Prostate gland (tissue), 2 donors: Measurements from ENCODE around the gene GHRL. TPM values are rescaled to one million over a fixed set of nuclear protein-coding genes. Genes with fewer than 3 reads are reported as not detected.

Experiments used
- DNase-seq: peaks from one replicate; pipeline ENCODE4 v3.0.0-alpha.2; 2019; ENCODE audit warnings: low spot score
- H3K27ac ChIP-seq, 2 donors: fragments of 200-600 bp; sonication (generic); 2 replicates each; pipeline ENCODE4 v1.5.1; 2017 to 2019
- H3K27me3 ChIP-seq: fragments of 200-600 bp; sonication (generic); replicated peaks from 2 replicates; pipeline ENCODE4 v1.5.1; 2019; ENCODE audit not compliant: insufficient read depth
- H3K36me3 ChIP-seq, 2 donors: fragments of 200-600 bp; sonication (generic); 1 replicate in 1 of 2; 2 replicates in 1 of 2; pipeline versions ENCODE4 v1.5.1 to v1.8.1; 2017 to 2019
- H3K4me1 ChIP-seq: fragments of 200-600 bp; sonication (generic); replicated peaks from 2 replicates; pipeline ENCODE4 v1.5.1; 2019
- H3K4me3 ChIP-seq, 2 donors: fragments of 200-600 bp; sonication (generic); 2 replicates each; pipeline ENCODE4 v1.5.1; 2017 to 2019
- H3K9me3 ChIP-seq: fragments of 200-600 bp; sonication (generic); 2 replicates; pipeline ENCODE4 v1.5.1; 2017
- CTCF ChIP-seq, 4 experiments: fragments of 200-600 bp in 2 of 4; fragments of 450-650 bp in 2 of 4; sonication (generic) in 2 of 4; IDR thresholded peaks; 1 replicate in 3 of 4; 2 replicates in 1 of 4; pipeline ENCODE4 v1.5.1; 2016 to 2019; ENCODE audit warnings: antibody characterized with exemption in 4 of 4, mild to moderate bottlenecking in 2 of 4, moderate library complexity in 2 of 4
- POLR2A ChIP-seq: fragments of 450-650 bp; IDR thresholded peaks from one replicate; pipeline ENCODE4 v1.6.1; 2016; ENCODE audit warnings: antibody characterized with exemption, mild to moderate bottlenecking
- POLR2AphosphoS5 ChIP-seq: sonication (generic); formaldehyde crosslinking; IDR thresholded peaks from one replicate; pipeline ENCODE4 v1.6.1; 2017; ENCODE audit warnings: antibody characterized with exemption
- WGBS: methylation state at CpG from one replicate; pipeline ENCODE4 v1.1.5; 2018; 5-methylcytosine and 5-hydroxymethylcytosine counted together
- intact Hi-C: fragments of 100-400 bp; cut with DNase I; formaldehyde crosslinking; loops from one replicate; pipeline ENCODE4 v1.14.2; 2022
- total RNA-seq, 2 donors: library from RNA; depleted of rRNA; stranded (reverse); fragments of >200 nt; gene quantifications; one replicate each; pipeline ENCODE4 v1.1.0, GENCODE V29; 2016

The GHRL gene
- total RNA-seq, 2 donors from 2014 or later: 3.0 TPM; not detected in 1

- H3K4me1 ChIP-seq: peaks cover 6% of the 10 kb centered on the region
- no peak for TF ChIP-seq CTCF (IDR thresholded peaks at IDR 0.05)
- TF ChIP-seq POLR2A: no peak
- no peak for TF ChIP-seq POLR2AphosphoS5
- 82% methylated on average over 14 of the region's 14 CpGs for WGBS
Observed at GRCh38 chr3:10315101-10315500, 22.4 kb upstream of the GHRL start.

GRCh38 chr3:10312861-10313260 is 20.1 kb upstream of the GHRL start:
- Histone ChIP-seq H3K36me3 (peaks cover 12 to 16% of the 10 kb centered on the region in 2 donors), H3K27ac (no peak overlapping the region), H3K4me1 (no peaks in the 10 kb centered on the region), H3K27me3 (no peaks in the 10 kb centered on the region), H3K4me3 (no peak overlapping the region), H3K9me3 (no peaks in the 10 kb centered on the region)
- DNase-seq: no peak
- TF ChIP-seq CTCF (IDR thresholded peaks at IDR 0.05) (no peak), POLR2AphosphoS5 (no peak), POLR2A (no peak)
- WGBS: 82% methylated on average over 3 of the region's 3 CpGs
- intact Hi-C loops: no loop called here

More at GRCh38 chr3:10315101-10315500, 22.4 kb upstream of the GHRL start:
- Histone ChIP-seq H3K9me3 (no peaks in the 10 kb centered on the region), H3K36me3 (peaks cover 12 to 16% of the 10 kb centered on the region in 2 donors), H3K27me3 (no peaks in the 10 kb centered on the region), H3K27ac (no peak overlapping the region), H3K4me3 (no peak overlapping the region)
- DNase-seq: no peak
- intact Hi-C loops: no loop called here

GRCh38 chr3:10312391-10312790 is 19.6 kb upstream of the GHRL start:
- Histone ChIP-seq H3K36me3 (peaks cover 12 to 16% of the 10 kb centered on the region in 2 donors), H3K4me1 (no peaks in the 10 kb centered on the region), H3K27me3 (no peaks in the 10 kb centered on the region), H3K9me3 (no peaks in the 10 kb centered on the region), H3K4me3 (no peak overlapping the region), H3K27ac (no peak overlapping the region)
- TF ChIP-seq CTCF (IDR thresholded peaks at IDR 0.05): no peak
- no peak for TF ChIP-seq POLR2A
- no peak for TF ChIP-seq POLR2AphosphoS5
- no peak for DNase-seq
- intact Hi-C loops: no loop called here
- WGBS: 86% methylated on average over 10 of the region's 10 CpGs

- no peak for DNase-seq
- Histone ChIP-seq H3K27me3 (no peaks in the 10 kb centered on the region), H3K27ac (no peak overlapping the region), H3K36me3 (peaks cover 11 to 12% of the 10 kb centered on the region in 2 donors), H3K4me3 (no peak overlapping the region), H3K9me3 (no peaks in the 10 kb centered on the region), H3K4me1 (no peaks in the 10 kb centered on the region)
- TF ChIP-seq CTCF (IDR thresholded peaks at IDR 0.05) (no peak), POLR2AphosphoS5 (no peak), POLR2A (no peak)
- intact Hi-C loops: no loop called here
- WGBS: 84% methylated on average over 13 of the region's 13 CpGs
Observed at GRCh38 chr3:10311710-10312109, 19.0 kb upstream of the GHRL start.

- H3K27ac ChIP-seq: no peak overlapping the region
- WGBS: 88% methylated on average over 2 of the region's 2 CpGs
- intact Hi-C loops: no loop called here
- TF ChIP-seq CTCF (IDR thresholded peaks at IDR 0.05) (no peak), POLR2A (no peak), POLR2AphosphoS5 (no peak)
- H3K4me1 ChIP-seq: no peaks in the 10 kb centered on the region
- H3K4me3 ChIP-seq: no peak overlapping the region
- H3K27me3 ChIP-seq: no peaks in the 10 kb centered on the region
- no peak for DNase-seq
- peaks cover 8 to 11% of the 10 kb centered on the region in 2 donors for H3K36me3 ChIP-seq
- H3K9me3 ChIP-seq: no peaks in the 10 kb centered on the region
Observed at GRCh38 chr3:10310578-10310977, 17.8 kb upstream of the GHRL start.
